HG03354 (cell line): ENCODE results near the gene ZBTB21.
A peak's percentile ranks its signal among the peaks of the same experiment; 100 is the strongest.

Experiments used
- ATAC-seq: cut with Tn5 transposase; IDR thresholded peaks from one replicate; pipeline ENCODE4 v1.9.1; 2021; ENCODE audit warnings: mild to moderate bottlenecking; ENCODE audit not compliant: unreplicated experiment, poor library complexity, severe bottlenecking

Gene ZBTB21

GRCh38 chr21:42022091-42022430, 11.9 kb upstream of the ZBTB21 start:
- ATAC-seq, result no peak

DNA sequence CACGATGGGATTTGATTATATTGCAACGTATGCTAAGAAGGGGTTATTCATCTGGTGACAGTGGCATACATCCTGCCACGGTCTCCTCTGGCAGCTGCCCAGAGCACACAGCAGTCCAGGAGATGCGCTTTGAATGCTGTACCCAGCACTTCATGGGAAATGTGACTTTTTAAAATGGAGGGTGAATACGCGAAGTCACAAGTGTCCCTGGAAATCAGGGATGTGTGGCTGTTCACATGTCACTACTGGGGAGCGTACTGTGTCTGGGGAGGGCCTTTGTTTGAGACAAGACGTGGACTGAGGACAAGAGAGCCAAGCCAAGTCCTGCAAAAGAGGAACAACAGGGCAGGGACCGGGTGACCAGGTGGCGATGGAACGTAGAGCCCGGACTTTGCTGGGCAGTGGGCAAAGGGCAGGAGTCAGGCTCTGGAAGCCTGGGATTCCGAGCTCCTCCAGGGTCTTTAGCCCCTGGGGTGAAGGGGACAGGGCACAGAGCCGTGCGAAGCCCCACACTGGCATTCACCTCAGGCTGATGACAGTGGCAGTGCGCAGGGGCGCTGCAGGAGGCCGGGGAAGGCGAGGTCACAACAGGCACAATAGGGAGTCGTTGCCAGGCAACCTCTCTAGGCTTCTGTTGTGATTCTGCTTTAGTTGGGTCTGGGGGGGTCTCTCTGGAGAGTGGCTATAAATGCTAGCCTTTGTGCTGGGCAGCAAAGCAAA, 11.4 kb upstream of the ZBTB21 start:
- ATAC-seq, result no peak

GRCh38 chr21:42019706-42020105, 9.5 kb upstream of the ZBTB21 start:
- no peak for ATAC-seq

DNA sequence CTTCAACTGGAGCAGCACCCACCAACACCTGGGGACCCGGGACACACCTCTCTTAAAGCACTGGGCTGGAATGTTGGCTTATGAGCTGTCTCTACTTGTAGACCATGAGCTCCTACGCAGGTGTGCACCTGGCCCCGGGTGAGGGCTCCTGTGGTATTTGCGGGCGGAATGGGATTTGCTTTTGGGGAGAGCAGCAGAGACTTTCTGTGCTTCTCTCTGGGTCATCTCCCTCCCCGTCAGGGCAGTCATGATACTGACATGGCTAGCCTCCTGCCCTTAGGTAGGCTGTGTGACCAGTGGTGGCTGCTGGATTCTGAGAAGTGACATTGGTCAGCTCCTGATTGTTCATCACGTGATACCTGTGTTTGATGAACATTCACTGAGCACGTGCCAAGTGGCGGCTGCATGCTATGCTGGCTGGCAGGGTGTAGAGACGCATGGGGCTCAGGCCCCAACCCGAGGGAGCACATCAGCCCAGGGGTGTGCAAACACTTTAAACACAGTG, 9.0 kb upstream of the ZBTB21 start:
- no peak for ATAC-seq

GRCh38 chr21:42017022-42017421, 6.9 kb upstream of the ZBTB21 start:
- ATAC-seq, result no peak

GRCh38 chr21:42016364-42016985, 6.3 kb upstream of the ZBTB21 start:
- no peak for ATAC-seq

- ATAC-seq, result no peak
These were observed 3.8 kb upstream of the ZBTB21 start for GRCh38 chr21:42013931-42014330.

- no peak for ATAC-seq
These were observed 3.2 kb upstream of the ZBTB21 start for GRCh38 chr21:42013376-42013775.

DNA sequence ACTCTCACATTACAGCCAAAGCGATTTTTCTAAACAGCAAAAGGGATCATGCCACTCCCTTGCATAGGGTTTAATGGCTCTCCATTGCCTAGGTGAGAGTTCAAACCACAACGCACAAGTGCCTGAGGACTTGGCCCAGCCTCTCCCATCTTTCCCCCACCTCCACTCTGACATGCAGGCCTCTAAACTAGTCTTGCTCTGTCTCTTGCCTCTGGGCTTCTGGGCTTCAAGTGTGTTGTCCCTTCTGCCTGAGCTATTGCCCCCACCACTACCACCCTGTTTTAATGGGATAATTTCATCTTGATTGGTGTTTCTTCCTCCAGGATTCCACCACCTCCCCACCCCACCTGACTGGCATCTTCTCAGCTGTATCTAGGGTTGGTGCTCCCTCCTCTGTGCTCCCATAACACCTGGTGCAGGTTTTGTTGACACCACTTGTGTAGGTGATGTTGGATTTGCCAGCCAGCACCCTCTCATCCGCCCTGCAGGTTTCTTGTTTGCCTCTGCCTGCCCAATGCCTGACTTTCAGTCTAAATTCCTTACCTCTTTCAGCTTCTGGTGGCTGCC, 2.7 kb upstream of the ZBTB21 start:
- ATAC-seq, result no peak

GRCh38 chr21:42012344-42012743, 2.2 kb upstream of the ZBTB21 start:
- ATAC-seq, result no peak

GRCh38 chr21:42010507-42011495, 641 bp upstream of the ZBTB21 start:
- ATAC-seq, result peak; percentile 23

DNA sequence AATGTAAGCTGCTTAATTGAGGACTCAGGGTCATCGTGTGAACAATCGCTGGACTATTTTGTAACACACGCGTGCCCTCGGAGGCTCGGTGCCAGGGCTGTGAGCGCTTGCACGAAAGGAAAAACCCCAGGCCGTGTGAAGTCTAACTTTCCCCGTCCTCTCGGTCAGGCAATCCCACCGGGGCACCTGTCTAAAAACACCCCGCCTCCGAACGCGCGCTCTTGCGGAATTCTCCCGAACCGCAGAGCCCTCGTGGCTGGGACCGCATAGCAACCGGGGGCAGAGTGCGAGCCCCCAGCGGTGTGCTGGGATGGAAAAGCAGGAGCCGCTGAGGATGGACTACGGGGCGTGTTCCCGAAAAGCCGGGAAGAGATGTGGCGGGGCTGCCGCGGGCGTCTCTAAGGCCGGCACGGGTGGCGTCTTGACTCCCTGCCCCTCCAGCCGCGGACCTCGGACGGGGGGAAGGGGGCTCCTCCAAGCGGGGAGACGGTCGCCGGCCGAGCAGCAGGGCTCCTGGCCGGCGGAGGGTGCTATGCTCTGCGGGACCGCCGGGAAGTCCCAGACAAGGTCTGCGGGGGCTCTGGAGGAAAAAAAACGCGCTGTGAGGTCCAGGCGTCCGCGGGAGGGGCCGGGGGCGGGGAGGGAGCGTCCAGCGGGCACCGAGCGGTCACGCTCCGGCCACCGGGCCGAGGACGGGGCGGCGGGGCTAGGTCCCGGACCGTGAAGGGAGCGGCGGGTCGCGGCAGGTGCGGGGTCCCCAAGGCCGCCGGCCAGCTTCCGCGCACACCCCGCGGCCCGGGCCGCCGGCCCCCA, 936 bp downstream of the ZBTB21 start:
- ATAC-seq, result peak; percentile 35

DNA sequence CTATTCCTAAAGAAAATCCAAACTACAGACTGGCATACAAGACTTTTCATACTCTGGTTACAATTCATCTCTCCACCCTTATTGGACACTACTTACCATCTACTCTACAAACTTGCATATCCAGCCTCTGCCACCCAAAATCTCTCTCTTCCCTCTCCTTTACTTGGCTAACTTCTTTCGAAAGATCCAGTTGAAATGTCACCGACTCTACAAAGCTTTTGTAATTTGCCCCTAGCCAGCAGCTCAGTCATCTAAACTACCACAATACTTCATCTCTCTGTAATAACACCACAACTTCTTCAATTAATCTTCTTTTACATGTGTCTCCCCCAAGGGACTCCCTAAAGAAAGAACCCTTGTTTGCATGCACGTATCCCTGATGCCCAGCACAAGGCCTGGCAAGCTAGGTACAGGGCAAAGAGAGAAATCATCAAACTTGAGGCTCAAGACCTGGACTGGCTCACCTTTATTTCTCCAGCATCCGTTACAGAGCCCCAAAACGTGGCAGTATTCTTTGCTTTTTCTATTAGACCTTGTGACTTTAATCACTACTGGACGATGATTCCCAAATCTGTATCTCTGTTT, 2.7 kb downstream of the ZBTB21 start:
- ATAC-seq, result no peak

DNA sequence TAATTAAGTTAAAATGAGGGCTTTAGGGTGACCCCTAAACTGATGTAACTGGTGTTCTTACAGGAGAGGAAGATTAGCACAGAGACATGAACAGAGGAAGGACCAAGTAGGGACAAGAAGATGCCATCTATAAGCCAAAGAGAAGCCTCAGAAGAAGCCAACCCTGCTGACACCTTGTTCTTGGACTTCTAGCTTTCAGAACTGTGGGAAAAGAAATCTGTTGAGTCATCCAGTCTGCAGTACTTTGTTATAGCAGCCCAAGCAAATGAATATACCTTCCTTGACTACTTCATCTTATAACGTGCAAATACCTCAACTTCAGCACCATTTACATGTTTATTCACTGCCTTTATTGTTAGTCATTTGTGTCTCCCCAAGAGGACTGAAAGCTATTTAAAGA, 3.4 kb downstream of the ZBTB21 start:
- ATAC-seq, result no peak

DNA sequence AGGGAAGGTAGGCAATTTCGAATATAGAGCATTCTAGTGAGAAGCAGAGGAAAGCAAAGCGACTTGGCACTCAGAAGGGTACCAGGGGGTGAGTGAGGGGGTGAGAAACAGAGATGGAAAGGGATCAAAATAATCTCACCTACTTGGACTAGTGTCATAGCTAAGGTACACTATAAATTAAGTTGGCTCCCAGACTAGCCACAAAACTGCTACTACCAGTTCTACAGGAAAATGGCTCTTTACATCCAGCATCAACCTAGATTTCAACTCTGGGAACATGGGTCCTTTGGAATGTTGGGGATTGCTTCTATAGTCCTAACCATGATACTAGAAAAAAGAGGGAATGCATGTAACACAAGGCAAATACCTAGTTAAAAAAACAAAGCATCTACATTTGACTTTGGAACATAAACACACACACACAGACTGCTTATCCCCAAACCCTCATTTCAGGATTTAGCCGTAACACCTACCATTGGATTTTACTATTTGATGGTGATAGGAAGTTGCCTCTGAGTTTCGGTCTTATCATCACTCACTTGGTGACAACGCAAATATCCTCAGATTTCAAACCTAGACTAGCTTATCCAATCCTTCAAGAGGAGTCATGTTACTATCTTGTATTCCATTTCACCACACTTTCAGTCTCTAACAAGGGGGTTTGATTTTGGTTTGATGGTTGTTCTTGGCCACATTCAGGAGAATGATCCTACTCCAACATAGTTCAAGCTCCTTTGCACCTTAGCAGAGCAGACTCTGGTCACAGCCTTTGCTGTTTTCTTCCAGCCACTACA, 5.6 kb downstream of the ZBTB21 start:
- ATAC-seq, result no peak

GRCh38 chr21:42003051-42003461, 7.1 kb downstream of the ZBTB21 start:
- no peak for ATAC-seq

GRCh38 chr21:42002421-42002958, 7.7 kb downstream of the ZBTB21 start:
- ATAC-seq, result peak; percentile 67

DNA sequence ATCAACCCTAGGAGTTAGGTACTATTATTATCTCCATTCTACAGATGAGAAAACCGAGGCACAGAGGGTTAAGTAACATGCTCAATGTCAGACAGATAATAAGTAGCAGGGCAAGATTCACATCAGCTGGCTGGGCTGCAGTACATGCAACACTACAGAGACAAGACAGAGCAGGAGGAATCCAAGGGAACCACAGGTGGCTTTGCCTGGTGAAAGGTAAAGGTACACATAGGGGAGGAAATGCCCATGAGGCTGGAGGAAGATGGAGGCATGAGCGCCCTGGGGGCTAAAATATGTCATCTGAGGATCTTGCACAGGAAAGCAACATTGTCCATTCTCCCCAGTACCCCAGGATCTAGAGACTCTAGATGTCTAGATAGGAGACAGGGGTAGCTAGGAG, 8.4 kb downstream of the ZBTB21 start:
- ATAC-seq, result no peak
